Activated CD8-positive, alpha-beta memory T cell treated with anti-CD3 and anti-CD28 coated beads, Interleukin-2, amount 50 U/mL, for 48 hours (primary cell): Measurements from ENCODE around the gene TRIM29.
"Not testable (repeated sequence)": the region's sequence is repeated elsewhere in the genome, so short reads cannot be mapped to it uniquely, and the experiment has no call there.

Source experiments
- DNase-seq: peaks from one replicate; pipeline ENCODE4 v3.0.0-alpha.2; 2020

TRIM29 gene

DNA sequence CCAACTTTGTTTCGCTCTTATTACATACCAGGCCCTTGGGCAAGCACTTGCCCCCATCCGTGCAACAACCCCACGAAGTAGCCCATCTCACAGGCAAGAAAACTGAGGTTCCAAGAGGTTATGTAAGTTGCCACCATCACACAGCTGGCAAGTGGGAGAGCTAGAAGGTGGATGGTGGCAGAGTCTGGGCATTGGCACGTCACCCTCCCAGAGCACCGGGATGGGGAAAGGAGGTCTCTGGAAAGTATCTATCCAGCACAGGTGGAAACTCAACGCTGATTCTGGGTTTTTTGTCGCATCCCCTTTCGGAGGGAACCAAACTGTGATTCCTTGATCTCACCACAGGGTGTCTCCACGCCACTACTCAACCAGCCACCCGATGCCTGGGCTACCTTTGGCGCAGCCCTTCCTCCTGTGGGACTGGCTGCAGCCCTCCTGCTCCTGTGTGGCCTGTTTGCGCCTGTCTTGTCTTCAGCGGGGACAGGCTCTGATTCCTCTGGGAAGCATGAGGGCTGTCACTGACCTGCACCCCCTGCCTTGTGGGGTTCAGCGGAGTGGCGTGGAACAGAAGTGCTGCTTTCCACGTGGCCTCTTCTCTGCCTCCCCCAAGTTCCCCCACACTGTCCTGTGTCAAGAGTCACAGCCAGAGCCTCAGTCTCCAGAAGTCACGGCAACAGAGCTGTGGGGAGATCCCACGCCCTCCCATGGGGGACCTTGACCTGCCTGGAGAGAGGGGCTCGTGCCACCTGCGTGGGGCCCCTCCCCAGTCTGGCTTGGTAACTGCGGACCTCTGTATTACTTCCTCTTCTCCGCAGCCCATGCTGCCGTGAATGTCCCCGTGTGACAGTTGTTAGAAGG, 34.4 kb upstream of the TRIM29 start:
- DNase-seq: peak; percentile 74

DNA sequence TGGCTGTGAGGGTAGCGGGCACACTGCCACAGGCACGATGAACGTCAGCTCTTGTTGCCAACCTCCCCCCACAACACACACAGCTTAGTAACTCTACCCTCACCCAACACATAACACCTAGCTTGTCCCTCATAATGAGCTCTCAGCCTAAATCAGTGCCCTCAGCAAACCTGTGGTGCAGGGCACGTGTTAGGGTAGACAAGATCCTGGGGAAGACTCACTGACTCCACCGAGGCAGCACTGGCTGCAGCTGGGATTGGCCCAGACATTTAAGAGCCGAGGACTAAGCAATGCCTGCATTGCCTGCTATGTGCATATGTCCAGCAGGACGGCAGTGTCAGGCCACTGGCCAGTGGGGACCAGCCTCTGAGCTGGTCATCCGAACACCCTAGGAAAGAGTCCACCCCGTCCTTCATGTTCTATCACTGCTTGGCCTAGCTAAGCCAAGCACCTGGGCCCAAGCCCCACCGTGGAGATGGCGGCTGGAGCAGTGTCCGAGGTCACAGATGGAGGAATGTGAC, 32.9 kb upstream of the TRIM29 start:
- no peak for DNase-seq

DNA sequence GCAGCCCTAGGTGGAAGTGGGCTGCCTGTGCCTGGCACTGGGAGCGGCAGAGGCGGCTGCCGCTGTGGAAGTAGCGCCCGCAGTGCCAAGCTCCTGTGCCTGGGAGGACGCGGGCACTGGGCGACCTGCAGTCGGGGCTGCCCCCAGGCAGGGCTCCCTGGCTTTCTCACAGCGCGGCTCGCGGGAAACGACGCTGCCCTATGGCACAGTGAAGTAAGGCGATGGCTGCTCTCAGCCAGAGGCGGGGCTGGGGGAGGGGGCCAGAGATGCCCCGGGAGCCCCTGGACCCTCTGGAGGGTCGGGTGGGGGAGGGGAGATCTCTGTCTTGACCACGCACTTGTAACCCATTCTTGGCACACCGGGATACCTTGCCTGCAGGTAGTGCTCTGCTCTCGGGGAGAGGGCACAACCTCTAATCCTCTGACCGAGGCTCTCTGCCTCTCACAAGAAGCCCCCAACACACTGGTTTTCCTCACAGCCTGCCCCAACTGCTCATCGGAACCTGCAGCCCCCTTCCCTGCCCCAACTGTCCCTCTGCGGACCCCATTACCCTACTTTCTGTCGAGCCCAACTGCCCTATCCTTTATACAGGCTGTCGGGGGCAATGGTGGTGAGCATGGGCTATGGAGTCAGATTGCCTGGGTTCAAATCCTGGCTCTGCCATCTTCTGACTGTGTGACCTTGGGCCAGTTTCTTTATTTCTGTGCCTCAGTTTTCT, 32.2 kb upstream of the TRIM29 start:
- DNase-seq: no peak

DNA sequence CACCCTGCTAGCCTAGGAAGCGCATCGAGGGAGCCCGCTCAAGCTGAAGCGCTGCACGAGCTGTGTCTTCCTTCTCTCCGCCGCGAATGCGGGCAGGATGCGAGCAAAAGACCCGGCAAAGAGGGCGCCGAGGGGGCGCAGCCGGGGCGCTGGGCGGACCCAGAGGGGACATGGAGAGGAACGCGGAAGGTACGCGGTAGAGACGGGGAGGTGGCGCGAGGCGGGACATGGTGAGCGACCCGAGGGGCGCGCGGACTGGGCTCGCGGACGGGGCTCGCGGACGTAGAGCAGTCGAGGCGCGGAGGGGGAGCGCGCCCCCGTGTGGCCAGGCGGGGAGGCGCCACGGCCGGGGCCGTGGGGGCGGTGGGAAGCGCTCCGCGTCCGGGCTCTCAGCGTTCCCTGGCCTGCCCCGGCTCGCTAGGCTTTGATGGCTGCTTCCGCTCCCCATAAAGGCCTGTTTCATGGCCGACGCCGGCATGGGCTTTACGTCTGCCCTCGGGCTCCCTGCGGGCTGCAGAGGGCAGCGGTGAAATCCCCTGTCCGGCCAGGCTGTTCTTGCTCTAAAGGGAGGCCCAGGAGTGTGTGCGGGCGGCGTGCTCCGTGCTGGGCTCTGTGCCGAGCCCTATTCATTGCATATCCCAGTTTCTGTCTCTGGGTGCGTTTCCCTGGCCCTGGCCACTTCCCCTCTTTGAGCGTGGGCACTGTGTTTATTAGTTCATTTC, 31.2 kb upstream of the TRIM29 start:
- peak; percentile 89 for DNase-seq

DNA sequence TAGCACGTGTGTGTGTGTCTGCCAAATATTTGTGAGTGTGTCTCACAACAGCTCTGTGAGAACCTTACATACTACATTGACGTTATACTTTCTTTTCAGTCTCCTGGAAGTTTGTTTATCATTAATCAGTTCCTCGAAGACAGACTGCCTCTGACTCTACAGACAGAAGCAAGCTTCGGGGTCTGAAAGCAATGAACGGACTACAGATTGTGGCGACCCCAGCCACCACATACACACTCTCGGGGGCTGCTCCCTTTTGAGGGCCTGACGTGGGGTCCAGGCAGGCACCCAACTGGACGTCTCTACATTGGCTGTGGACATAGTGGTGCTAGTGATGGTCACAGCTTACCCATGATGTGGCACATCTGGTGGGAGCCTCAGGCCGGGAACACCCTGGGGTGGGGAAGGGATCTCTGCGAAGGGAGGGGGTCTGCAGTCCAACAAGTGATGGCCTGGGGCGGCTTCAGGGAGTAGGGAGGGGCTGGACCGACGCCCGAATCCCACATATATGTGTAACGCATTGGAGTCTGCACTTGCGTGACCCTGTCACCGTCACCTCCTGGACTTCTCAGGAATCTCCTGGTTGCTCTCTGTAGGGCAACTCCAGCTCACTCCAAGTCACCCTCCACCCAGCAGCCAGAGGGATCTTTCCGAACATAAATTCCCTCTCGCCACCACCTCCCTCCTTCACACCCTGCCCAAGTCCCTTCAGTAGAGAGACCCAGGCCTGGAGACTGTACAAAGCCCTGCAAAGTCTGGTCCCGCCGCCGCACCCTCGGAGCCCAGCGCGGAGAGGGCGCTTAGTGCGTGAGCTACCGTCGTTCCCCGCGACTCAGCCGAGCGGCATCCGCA, 30.4 kb upstream of the TRIM29 start:
- DNase-seq: no peak

DNA sequence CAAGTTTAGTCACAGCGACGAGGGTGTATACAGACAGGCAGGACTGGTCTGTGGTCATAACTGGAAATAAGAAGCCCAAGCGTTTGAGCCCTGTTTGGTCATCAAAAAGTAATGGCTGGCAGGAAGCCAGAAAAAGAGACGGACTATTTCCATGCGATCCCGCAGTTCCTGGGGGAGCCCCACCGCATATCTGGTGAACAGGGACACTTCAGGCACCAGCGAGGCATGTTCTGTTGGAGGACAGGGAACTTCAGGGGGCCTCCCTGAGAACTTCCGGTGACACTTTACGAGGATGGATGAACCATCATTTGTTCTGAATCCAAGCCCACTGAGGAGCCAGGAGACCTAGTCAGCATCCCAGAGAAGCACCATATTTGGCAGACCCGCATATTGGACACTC, 29.7 kb upstream of the TRIM29 start:
- no peak for DNase-seq

DNA sequence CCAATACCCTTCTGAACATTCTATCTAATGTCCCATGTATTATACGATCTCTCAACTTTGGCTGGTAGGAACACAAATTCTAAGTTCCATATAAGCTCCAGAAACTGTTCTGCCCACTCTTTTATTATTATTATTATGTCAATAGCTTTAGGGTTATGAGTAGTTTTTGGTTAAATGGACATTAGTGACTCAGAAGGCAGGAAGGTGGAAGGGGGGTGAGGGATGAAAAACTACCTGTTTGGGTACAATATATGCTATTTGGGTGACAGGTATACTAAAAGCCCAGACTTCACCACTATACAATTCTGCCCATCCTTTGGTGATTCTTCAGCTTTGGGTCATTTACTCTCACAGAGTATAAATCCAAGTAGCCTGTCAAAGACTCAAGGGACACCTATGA, 22.5 kb upstream of the TRIM29 start:
- no peak for DNase-seq

DNA sequence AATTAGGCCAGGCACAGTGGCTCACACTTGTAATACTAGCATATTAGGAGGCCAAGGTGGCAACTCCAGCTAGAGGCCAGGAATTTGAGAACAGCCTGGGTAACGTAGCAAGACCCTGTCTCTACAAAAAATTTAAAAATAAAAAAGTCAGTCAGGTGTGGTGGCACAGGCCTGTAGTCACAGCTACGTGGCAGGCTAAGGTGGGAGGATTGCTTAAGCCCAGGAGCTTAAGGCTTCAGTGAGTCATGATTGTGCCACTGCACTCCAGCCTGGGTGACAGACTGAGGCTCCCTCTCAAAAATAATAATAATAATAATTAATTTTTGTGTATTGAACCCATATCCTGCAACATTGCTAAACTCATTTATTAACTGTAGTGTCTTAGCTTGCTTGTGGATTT, 15.3 kb upstream of the TRIM29 start:
- DNase-seq: no peak

DNA sequence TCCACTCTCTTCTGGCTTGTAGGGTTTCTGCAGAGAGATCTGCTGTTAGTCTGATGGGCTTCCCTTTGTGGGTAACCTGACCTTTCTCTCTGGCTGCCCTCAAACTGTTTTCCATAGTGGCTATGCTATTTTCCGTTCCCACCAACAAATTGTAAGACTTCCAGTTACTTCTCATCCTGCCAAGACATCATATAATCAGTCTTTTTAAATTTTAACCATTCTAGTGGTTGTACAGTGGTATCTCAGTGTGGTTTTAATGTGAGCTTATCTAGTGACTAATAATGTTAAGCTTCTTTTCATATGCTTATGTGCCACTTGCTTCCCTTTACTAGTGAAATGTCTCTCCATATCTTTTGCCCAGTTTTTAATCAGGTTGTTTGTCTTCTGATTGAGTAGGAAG, 13.6 kb upstream of the TRIM29 start:
- no peak for DNase-seq

DNA sequence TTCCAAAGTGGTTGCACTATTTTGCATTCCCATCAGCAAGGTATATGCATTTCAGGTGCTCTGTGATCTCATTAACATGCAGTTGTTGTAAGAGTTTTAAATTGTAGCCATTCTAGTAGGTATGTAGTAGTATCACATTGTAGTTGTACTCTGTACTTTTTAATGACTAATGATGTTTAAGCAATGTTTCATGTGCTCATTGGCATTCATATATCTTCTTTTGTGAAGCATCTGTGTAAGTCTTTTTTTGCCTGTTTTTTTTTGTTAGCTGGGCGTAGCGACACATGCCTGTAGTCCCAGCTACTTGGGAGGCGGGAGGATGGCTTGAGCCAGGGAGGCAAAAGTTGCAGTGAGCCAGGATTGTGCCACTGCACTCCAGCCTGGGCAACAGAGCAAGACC, 11.3 kb upstream of the TRIM29 start:
- no peak for DNase-seq

DNA sequence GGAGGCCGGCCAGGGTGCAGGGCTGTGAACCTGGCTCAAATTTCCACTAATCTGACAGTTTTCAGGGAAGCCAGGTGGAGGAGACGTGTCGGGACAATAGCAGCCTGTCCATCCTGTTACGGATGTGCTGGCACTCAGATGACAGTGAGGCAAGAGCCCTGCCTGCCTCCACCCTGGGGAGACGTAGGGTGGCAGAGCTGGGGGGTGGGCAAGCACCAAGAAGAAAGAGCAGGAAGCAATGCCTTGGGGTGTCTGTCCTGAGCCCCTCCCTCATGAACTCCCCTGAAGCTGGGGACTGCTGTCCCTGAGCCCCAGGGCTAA, 10.0 kb upstream of the TRIM29 start:
- DNase-seq: no peak

DNA sequence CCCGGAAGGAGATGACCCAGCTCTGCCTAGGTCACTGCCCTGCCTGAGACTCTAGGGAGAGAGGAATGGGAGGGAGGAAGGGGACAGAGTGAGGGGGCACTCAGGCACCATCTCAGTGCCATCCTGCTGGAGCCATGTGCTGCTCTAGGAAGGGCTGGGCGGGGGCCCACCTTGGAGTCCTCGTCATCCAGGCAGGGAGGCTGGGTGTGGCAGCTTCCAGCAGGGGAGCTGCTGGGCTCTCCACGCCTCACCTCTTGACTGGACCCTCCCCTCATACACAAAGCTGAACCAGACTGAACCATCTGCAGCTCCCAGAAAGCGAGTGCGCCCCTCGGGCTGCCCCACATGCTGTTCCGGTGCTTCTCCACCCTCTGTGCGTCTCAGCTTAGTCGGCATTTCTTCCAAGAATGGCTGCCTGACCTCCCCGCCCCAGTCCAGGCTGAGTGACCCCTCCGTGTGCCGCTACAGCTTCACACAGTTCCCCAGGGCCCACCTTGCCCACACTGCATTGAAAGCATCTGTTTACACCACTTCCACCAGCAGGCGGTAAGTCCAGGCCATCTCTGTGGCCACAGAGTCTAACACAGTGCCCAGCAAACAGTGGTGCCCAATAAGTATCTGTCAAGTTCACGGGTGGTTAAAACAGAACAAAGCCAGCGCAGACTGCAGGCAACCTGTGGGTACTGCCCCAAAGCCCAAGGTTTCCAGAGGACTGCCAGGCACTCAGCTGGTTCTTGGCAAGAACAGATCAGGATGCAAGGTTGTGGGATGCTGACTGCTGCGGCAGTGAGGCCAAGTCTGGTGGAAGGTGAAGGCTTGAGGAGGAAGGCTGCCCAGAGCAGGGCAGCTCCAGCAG, 9.4 kb upstream of the TRIM29 start:
- peak; percentile 36 for DNase-seq

DNA sequence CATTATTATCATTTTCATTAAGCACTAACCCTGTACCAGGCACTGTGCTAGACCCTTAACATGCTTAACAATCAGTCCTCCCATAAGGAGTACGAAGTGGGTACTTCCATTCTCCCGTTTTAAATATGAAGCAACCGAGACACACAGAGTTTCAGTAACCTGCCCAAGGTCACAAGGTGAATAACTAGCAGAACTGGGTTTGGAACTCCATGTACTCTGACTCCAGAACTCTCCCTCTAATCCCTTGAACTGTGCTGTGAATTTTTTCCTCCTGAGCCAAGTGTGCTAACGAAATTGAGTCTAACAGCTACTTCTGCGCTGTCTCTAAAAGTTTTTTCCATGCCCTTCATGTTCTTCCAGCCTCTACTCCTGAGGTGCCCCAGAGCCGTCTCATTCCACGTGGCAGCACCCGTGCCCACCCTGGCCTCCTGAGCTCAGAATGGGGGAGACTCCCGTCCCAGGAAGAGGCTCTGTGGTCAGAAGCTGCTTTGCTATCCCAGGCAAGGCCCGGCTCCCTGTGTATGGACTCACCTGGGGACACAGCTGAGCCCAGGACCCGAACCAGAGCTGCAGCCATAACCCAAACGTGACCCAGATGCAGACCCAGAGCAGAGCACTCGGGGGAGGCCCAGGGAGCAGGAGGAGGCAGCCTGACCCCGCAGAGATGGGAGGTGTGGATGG, 8.6 kb upstream of the TRIM29 start:
- DNase-seq: peak; percentile 40

DNA sequence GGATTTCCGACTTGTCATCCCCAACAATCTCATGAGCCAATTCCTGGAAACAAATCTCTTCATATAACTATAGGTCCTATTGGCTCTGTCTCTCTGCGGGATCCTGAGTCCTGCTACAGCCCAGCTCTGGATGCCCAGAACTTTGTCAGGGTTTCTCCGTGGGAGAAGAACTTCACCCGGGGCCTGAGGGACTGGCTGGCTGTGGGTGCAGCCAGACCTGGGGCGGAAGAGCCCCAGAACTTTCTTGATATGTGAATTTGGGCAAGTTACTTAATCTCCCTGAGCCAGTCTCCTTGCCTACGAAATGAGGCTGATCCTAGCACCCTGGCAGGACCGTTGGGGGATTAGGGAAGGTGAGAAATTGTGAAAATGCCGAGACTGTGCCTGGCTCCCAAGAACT, 6.6 kb upstream of the TRIM29 start:
- peak; percentile 15 for DNase-seq

DNA sequence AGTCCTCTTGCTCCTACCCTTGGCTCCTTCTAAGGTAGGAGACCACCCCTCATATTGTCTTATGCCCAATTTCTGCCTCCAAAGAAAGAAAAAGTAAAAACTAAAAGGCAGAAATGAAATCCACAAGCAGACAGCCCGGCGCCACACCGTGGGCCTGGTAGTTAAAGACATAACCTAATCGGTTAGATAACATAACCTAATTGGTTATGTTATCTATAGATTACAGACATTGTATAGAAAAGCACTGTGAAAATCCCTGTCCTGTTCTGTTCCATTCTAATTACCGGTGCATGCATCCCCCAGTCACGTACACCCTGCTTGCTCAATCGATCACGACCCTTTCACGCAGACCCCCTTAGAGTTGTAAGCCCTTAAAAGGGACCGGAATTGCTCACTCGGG, 5.6 kb upstream of the TRIM29 start:
- not testable (repeated sequence) for DNase-seq

DNA sequence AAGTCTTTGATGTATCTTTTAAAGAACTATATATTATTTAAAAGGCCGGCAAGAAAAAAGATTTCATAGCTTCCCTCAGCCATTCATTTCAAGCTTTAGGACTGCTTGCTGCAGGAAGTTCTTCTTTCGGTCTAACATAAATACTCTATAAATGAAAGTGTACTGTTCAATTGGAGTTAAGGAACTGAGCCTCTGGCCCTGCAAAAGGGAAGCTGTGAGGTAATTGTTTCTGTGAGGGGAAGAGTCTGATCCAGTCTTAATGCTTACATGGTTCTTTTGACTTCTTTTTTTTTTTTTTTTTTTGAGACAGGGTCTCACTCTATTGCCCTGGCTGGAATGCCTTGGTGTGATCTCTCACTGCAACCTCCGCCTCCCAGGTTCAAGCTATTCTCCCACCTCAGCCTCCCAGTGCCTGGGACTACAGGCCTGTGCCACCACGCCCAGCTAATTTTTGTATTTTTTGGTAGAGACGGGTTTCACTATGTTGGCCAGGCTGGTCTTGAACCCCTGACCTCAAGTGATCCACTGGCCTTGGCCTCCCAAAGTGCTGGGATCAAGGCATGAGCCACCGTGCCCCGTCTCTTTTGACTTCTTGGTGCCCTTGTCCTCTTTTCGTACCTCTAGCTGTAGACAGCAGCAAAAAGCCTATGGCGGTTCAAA, 4.7 kb upstream of the TRIM29 start:
- DNase-seq: peak; percentile 23

DNA sequence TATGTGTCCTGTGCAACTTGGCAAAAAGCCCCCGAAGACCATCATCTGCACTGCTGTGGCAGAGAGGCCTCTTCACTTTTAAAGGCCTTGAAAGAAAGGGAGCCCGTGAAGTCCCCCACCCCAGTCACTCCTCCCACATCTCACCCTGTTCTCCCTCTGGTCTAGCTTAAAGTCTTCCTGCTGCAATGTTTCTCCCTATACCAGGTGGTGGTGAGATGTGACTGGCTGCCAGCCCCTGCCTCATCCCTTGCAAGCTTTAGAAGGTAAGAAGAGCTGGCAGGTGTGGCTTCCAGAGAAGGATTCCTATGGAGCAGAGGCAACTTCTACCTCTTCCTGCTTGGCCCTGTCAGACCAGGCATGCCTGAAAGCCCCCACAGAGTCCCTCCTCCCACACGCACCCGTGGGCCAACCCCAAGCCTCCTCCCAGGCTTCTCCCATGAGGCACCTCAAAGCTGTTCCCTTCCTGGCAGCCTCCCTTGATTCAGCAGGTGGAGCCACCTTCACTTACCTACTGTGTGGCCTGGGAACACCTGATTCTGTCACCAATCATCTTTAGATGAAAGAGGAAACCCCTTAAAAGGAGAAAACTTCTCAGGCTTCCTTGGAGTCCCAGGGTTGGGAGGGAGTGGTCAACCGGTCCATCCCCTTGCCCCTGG, 4.0 kb upstream of the TRIM29 start:
- DNase-seq: peak; percentile 38

DNA sequence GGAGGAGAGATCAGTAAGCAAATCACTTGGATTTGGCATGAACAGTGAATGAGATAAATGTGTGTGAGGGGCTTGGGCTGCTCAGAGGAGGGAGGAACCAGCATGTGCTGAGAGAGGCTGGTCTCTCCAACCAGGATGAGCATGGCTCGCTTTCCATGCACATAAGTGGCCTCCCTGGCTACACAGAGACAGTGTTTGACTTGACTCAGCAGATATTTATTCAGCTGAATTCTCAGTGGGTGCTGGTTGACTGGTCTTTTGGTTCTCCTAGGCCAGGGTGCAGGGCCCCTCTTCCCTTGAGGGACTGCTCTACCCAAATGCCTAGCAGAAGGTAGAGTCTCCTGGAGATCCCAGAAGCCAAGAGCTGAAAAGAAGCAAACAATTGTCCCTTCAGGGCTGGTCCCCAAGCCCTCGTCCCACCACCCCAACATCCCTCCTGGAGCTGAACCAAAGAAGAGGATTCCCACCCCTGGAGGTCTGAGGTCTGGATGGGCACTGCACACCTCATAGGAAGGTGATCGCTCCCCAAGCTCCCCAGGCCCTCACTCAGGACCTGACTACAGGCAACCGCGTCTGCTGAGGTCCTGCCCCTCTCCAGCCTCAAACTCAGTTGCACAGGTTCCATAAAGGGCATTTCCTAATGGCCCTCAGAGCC, 3.3 kb upstream of the TRIM29 start:
- DNase-seq: peak; percentile 32

DNA sequence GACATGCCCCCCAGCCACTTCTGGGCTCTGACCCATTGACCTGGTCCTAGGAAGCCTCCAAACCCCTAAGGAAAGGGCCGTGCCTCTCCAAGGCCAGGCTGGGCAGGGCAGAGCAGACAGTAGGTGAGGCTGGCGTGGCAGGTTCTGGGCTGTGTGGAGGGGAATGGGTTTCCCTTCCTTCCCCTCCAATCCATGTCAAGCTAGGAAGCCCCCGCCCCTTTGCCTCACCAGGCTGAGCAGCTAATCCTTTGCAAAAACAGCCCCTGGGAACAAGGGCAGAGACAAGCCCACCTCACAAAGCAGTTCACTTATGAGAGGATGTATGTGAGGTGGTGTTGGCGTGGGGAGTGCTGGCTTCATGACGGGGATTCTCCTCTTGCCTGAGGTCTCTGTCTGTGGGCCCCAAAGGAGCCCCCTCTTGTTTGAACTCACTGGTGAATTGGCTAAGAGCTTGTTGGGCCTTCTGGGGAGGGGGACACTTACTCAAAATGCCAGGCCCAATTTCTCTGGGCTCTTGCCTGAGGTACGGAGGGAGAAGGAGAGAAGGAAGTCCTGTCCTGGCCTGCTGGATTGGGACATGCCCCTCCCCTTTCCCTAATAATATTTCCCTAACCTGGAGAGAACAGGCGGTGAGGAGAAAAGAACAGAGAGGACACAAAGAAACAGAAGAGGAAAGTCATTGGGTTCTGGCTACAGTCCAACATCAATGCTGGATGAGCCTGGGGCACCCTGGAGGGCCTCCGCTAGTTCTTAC, 1.6 kb upstream of the TRIM29 start:
- peak; percentile 17 for DNase-seq
